Measurements from ENCODE around the gene CDIPT.

Gene CDIPT

GRCh38 chr16:29809031-29809747 is 53.8 kb downstream of the CDIPT start:
- DNase-seq = no peak

All from midbrain (tissue), 1 donor.